K562 (cell line): Measurements from ENCODE around the gene MYOT.

Experiments
- ARID4B ChIP-seq: sonication (generic); formaldehyde crosslinking; IDR thresholded peaks from 2 replicates; pipeline ENCODE4 v1.8.0; 2022; ENCODE audit warnings: mild to moderate bottlenecking, missing genetic modification reagents
- CREB3 ChIP-seq: fragments of 450-650 bp; conservative IDR thresholded peaks from 2 replicates; pipeline ENCODE4 v1.6.1; 2016; ENCODE audit warnings: missing genetic modification characterization, low read depth, mild to moderate bottlenecking, missing compliant biosample characterization, moderate library complexity
- GABPA ChIP-seq: fragments of 200-800 bp; sonication (Bioruptor generic); conservative IDR thresholded peaks from 2 replicates; pipeline ENCODE4 v1.6.1; 2016; ENCODE audit warnings: low read depth, missing genetic modification characterization, missing compliant biosample characterization
- PHB2 ChIP-seq: fragments of 450-650 bp; IDR thresholded peaks from 2 replicates; pipeline ENCODE4 v1.6.1; 2017; ENCODE audit warnings: low read depth
- SAFB2 ChIP-seq: fragments of 200-400 bp; formaldehyde crosslinking; IDR thresholded peaks from 2 replicates; pipeline ENCODE4 v1.6.1; 2018; ENCODE audit warnings: borderline replicate concordance, low read length, low read depth, moderate library complexity; ENCODE audit not compliant: severe bottlenecking
- TBP ChIP-seq: optimal IDR thresholded peaks from 2 replicates; pipeline ENCODE3; 2011; ENCODE audit warnings: low read depth, low read length, improper control_type of control experiment

GRCh38 chr5:137856916-137857862 is 10.5 kb upstream of the MYOT start:
- no peak for TF ChIP-seq SAFB2
- TF ChIP-seq TBP, result no peak
- TF ChIP-seq PHB2, result no peak
- no peak for TF ChIP-seq GABPA (tag)
- TF ChIP-seq ARID4B (CRISPR knock-in tag), result no peak
- no peak for TF ChIP-seq CREB3 (tag)
